Glutamatergic neuron (in vitro differentiated cells): Measurements from ENCODE around the gene NAGLU. TPM values are rescaled to one million over a fixed set of nuclear protein-coding genes. Genes with fewer than 3 reads are reported as not detected.
A peak's percentile ranks its signal among the peaks of the same experiment; 100 is the strongest.
"Not testable (repeated sequence)": the region's sequence is repeated elsewhere in the genome, so short reads cannot be mapped to it uniquely, and the experiment has no call there.

Experiments used
- DNase-seq: peaks from one replicate; pipeline ENCODE4 v3.0.0; 2022
- H3K27ac Mint-ChIP-seq: one replicate; pipeline ENCODE4 v1.8.0; 2020; ENCODE audit warnings: mild to moderate bottlenecking, mixed read lengths, inconsistent platforms; ENCODE audit not compliant: unreplicated experiment
- H3K27me3 Mint-ChIP-seq: one replicate; pipeline ENCODE4 v1.8.0; 2020; ENCODE audit warnings: mild to moderate bottlenecking, moderate library complexity, mixed read lengths, inconsistent platforms; ENCODE audit not compliant: unreplicated experiment
- H3K36me3 Mint-ChIP-seq: one replicate; pipeline ENCODE4 v1.8.0; 2020; ENCODE audit warnings: mild to moderate bottlenecking, mixed read lengths, inconsistent platforms; ENCODE audit not compliant: unreplicated experiment
- H3K4me1 Mint-ChIP-seq: one replicate; pipeline ENCODE4 v1.8.0; 2020; ENCODE audit warnings: mild to moderate bottlenecking, low read depth, mixed read lengths, inconsistent platforms; ENCODE audit not compliant: unreplicated experiment
- H3K4me3 Mint-ChIP-seq: one replicate; pipeline ENCODE4 v1.8.0; 2020; ENCODE audit warnings: mild to moderate bottlenecking, mixed read lengths, inconsistent platforms; ENCODE audit not compliant: unreplicated experiment
- H3K9me3 Mint-ChIP-seq: one replicate; pipeline ENCODE4 v1.8.0; 2020; ENCODE audit warnings: mild to moderate bottlenecking, moderate library complexity, mixed read lengths, inconsistent platforms; ENCODE audit not compliant: unreplicated experiment
- CTCF ChIP-seq: fragments of 200-600 bp; sonication (generic); IDR thresholded peaks from one replicate; pipeline ENCODE4 v1.5.0; 2021; ENCODE audit not compliant: partially characterized antibody, unreplicated experiment
- total RNA-seq: library from RNA; stranded (reverse); fragmentation: NEBNext Ultra II Directional; extraction: Animal tissue kit (Norgen Biotek cat#: 25700); gene quantifications from one replicate; pipeline ENCODE4 v1.2.1, GENCODE V29; 2021; ENCODE audit not compliant: unreplicated experiment

NAGLU gene
- total RNA-seq, 1 donor from 2014 or later: 42.8 TPM

- no peaks in the 10 kb centered on the region for H3K36me3 Mint-ChIP-seq
- no peak for TF ChIP-seq CTCF
- peaks cover 14% of the 10 kb centered on the region for H3K9me3 Mint-ChIP-seq
- H3K4me1 Mint-ChIP-seq: peaks cover 24% of the 10 kb centered on the region
- DNase-seq: peak; percentile 90
- peak overlapping the region; percentile 94 for H3K4me3 Mint-ChIP-seq
- peaks cover 11% of the 10 kb centered on the region for H3K27me3 Mint-ChIP-seq
- peak overlapping the region; percentile 100 for H3K27ac Mint-ChIP-seq
Observed at GRCh38 chr17:42536372-42537155, 523 bp downstream of the NAGLU start.

DNA sequence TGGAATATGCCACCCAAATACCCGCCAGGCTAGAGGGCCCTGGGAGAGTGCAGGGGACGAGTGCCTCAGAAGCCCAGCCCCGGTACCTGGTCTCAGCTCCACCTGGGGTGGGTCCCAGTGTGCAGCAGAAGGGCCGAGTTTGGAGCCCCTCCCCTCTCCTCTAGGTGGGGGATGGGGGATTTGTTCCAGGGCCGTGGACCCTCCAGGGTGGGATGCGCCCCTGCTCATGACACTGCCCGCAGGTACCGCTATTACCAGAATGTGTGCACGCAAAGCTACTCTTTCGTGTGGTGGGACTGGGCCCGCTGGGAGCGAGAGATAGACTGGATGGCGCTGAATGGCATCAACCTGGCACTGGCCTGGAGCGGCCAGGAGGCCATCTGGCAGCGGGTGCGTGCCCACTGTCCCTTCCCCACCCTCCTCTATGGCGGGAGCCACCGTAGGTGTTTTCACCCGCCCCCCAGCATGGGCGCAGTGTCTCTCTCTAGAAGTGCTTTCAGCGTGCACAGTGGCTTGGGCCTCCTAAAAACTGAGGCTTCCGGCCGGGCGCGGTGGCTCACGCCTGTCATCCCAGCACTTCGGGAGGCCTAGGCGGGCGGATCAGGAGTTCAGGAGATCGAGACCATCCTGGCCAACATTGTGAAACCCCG, 1.2 kb downstream of the NAGLU start:
- TF ChIP-seq CTCF: no peak
- H3K4me1 Mint-ChIP-seq: peaks cover 22% of the 10 kb centered on the region
- H3K9me3 Mint-ChIP-seq: peaks cover 11% of the 10 kb centered on the region
- DNase-seq: no peak
- peaks cover 11% of the 10 kb centered on the region for H3K27me3 Mint-ChIP-seq
- H3K27ac Mint-ChIP-seq: peak overlapping the region; percentile 100
- H3K36me3 Mint-ChIP-seq: no peaks in the 10 kb centered on the region
- H3K4me3 Mint-ChIP-seq: peak overlapping the region; percentile 94

DNA sequence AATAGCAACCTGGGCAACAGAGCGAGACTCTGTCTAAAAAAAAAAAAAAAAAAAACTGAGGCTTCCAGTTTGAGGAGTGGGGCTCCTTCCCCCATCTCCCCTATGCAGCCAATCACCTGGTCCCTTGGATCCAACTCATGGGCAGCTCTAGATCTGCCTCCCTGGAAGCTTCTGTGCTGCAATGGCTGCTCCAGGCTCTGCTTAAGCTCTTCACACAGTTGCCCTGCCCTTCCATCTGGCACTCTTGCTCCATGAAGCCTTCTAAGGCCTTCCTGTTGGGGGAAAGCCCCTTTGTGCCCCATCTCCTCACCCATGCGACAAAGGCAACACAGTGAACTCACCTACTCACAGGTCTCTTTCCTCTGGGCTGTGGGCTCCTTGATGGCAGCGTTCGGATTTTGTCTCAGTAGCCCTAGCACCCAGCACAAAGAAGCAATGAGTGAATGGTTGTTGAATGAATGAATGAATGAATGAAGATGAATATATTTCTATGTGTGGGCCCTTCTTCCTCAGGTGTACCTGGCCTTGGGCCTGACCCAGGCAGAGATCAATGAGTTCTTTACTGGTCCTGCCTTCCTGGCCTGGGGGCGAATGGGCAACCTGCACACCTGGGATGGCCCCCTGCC, 1.9 kb downstream of the NAGLU start:
- no peak for TF ChIP-seq CTCF
- no peaks in the 10 kb centered on the region for H3K36me3 Mint-ChIP-seq
- H3K9me3 Mint-ChIP-seq: peaks cover 11% of the 10 kb centered on the region
- peaks cover 11% of the 10 kb centered on the region for H3K27me3 Mint-ChIP-seq
- no peak for DNase-seq
- H3K4me3 Mint-ChIP-seq: peak overlapping the region; percentile 94
- H3K27ac Mint-ChIP-seq: peak overlapping the region; percentile 100
- H3K4me1 Mint-ChIP-seq: peaks cover 22% of the 10 kb centered on the region

- no peak overlapping the region for H3K4me3 Mint-ChIP-seq
- DNase-seq: no peak
- H3K27ac Mint-ChIP-seq: peak overlapping the region; percentile 100
- peaks cover 12% of the 10 kb centered on the region for H3K27me3 Mint-ChIP-seq
- no peak for TF ChIP-seq CTCF
- H3K4me1 Mint-ChIP-seq: peaks cover 20% of the 10 kb centered on the region
- no peaks in the 10 kb centered on the region for H3K36me3 Mint-ChIP-seq
- H3K9me3 Mint-ChIP-seq: peaks cover 12% of the 10 kb centered on the region
Observed at GRCh38 chr17:42538482-42538881, 2.4 kb downstream of the NAGLU start.

DNA sequence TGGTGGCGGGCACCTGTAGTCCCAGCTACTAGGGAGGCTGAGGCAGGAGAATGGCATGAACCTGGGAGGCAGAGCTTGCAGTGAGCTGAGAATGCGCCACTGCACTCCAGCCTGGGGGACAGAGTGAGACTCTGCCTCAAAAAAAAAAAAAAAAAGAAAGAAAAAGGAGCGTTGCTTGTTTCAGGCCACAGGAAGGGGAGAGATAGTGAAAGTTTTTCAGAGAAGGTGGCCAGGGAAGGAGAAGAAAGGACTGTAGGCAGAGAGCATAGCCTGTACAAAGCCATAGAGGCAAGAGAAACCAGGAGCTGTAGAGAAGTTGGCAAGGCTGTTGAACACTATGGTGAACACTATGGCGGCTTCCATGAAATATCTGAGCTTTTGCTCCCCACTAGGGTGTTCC, 4.5 kb downstream of the NAGLU start:
- not testable (repeated sequence) for DNase-seq, H3K4me3 Mint-ChIP-seq, H3K36me3 Mint-ChIP-seq, H3K27ac Mint-ChIP-seq
- Mint-ChIP-seq H3K27me3 (peaks cover 17% of the 10 kb centered on the region), H3K9me3 (peaks cover 20% of the 10 kb centered on the region), H3K4me1 (peaks cover 13% of the 10 kb centered on the region)
